HG03175 (cell line): ENCODE measurements around the gene GATAD2A.
A peak's percentile ranks its signal among the peaks of the same experiment; 100 is the strongest.
"Not testable (repeated sequence)": the region's sequence is repeated elsewhere in the genome, so short reads cannot be mapped to it uniquely, and the experiment has no call there.

Experiments used
- ATAC-seq: cut with Tn5 transposase; IDR thresholded peaks from one replicate; pipeline ENCODE4 v1.9.1; 2021; ENCODE audit warnings: mild to moderate bottlenecking, moderate library complexity; ENCODE audit not compliant: unreplicated experiment

GATAD2A gene, protein sequence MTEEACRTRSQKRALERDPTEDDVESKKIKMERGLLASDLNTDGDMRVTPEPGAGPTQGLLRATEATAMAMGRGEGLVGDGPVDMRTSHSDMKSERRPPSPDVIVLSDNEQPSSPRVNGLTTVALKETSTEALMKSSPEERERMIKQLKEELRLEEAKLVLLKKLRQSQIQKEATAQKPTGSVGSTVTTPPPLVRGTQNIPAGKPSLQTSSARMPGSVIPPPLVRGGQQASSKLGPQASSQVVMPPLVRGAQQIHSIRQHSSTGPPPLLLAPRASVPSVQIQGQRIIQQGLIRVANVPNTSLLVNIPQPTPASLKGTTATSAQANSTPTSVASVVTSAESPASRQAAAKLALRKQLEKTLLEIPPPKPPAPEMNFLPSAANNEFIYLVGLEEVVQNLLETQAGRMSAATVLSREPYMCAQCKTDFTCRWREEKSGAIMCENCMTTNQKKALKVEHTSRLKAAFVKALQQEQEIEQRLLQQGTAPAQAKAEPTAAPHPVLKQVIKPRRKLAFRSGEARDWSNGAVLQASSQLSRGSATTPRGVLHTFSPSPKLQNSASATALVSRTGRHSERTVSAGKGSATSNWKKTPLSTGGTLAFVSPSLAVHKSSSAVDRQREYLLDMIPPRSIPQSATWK

DNA sequence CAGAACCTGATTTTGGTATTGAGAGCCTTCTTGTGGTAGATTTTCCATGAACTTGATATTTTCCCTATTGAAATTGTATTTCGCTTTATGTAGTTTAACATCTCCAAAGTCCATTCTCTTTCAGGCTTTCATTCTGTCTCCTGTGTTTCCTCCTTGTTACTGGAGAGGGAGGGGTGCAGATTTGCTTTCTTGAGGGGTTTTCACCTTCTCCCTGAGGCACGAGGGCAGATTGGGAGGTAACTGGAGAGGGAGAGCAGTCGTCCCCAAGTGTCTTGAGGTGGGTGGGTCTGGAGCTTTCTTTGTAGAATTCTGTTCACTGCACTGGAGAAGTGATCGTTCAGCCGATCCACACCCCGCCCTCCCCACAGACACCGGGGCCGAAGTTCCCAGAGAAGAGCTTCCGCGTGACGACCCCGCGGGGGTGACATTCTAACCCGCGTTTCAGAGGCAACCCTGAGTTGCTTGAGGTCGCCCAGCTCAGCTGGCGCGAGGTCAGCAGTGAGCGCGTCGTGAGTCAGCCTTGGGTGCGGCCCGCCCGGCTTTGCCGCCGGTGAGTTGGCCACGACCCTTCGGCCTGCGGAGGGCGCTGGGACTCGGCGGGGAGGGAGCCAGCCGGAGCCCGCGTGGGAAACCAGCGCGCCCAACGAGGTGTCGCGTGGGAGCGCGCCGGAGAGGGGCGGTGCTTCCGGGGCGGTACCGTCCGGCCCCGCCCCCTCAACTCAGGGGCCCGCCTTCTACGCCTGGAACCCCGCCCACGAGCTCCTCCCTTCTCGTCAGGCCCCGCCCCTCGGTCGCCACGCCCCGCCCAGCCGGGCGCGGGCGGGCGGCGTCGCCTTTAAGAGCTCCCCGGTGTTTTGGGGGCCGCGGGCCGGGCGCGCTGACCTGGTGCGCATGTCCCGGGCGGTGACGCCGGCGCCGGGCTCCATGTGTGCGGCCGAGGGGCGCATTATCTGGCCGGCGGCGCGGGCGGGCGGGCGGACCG lies at the start of gene GATAD2A:
Gene GATAD2A (plus strand): TSS at position 797 of the 982 bp plus-strand sequence. CDS start 59,671 bp downstream, outside the sequence.
- ATAC-seq: peak; percentile 69

DNA sequence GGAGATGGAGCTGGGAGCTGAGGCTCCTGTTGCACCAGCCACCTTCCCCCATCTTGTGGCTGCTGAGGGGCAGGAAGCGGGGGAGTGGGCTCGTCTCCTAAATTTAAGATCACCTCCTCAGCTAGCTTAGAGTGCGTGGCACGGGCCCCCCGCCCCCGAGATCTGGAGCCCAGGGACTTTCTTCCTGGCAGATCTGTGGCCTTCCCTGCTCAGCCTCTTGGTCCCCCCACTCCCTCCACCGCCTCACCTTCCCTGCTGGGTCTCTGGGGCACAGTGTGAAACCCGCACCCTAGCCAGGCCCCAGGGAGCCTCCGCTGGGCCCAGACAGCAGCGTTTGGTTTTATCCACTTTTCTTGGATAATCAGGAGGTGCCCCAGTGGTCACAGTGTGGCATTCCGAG lies 49.0 kb upstream of the GATAD2A start:
- no peak for ATAC-seq

GRCh38 chr19:19356901-19357566 lies 48.4 kb upstream of the GATAD2A start:
- ATAC-seq: no peak

DNA sequence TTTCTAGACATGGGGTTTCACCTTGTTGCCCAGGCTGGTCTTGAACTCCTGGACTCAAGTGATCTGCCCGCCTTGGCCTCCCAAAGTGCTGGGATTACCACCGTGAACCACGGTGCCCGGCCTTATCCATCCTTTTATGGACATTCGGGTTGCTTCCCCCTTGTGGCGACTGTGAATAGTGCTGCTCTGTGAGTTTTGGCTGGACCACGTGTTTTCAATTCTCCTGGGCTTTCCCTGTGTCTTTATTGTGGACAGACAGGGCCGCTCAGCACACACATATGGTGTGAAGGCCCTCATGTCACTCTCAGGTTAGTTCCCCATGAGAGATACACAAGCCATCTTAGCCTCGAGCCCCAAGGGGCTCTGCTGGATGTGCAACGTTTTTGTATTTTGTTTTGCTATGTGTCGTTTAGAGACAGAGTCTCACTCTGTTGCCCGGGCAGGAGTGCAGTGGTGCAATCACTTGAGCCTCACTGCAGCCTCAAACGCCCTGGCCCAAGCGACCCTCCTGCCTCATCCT lies 44.3 kb upstream of the GATAD2A start:
- peak; percentile 54 for ATAC-seq

- no peak for ATAC-seq
Observed at GRCh38 chr19:19362075-19362474, 43.4 kb upstream of the GATAD2A start.

DNA sequence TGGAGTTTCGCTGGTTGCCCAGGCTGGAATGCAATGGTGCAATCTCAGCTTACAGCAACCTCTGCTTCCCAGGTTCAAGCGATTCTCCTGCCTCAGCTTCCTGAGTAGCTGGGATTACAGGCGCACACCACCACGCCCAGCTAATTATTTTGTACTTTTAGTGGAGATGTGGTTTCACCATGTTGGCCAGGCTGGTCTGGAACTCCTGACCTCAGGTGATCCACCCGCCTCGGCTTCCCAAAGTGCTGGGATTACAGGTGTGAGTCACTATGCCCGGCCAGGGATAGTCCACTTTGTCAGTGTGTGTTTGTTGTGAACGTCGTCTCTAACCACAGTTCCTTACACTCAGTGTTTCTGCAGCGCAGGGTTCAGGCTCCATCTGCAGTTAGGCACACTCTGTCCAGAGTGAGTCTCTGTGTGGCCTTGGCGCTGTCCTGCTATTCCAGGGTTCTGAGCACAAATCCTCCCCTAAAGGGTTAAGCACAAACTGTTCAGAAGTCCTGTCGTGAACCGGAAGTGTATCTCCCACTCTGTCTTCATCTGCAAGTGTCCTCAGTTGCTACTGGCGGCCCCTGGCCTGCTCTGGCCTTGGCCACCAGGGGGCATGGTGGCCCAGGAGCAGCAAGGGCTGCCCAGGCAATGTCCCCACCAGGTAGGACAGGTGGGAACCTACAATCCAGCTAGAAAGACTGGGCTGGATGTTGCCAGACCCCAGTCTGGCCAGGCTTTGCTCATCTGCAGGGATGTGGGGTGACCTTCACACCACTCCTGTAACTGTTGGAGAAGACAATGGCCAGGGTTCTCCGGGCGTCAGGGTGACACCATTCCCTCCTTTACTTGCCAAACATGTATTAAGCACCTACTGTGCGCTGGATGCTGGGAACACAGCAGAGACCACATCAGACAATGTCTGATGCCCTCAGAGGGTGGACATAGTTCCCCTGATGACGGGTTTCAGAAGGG lies 38.8 kb upstream of the GATAD2A start:
- peak; percentile 63 for ATAC-seq

DNA sequence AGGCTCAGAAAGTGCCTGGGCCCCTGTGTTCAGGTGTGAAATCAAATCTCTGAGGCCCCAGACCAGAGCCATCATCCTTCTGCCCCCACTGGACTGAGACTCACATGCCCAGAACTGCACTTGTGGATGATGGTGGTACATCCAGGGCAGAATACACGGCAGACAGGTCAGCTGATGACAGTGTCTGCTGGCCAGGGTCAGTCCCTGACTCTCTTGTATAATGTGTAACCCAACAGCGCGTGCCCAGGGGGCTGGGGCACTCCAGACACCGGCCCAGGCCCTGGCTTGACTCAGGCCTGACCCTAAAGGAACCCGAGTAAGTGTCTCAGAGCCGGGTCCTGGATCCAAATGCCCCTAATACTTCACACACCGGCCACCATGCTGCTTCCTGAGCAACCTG lies 37.4 kb upstream of the GATAD2A start:
- no peak for ATAC-seq

- no peak for ATAC-seq
Observed at GRCh38 chr19:19371059-19371458, 34.4 kb upstream of the GATAD2A start.

- ATAC-seq: peak; percentile 84
Observed at GRCh38 chr19:19372656-19373416, 32.6 kb upstream of the GATAD2A start.

DNA sequence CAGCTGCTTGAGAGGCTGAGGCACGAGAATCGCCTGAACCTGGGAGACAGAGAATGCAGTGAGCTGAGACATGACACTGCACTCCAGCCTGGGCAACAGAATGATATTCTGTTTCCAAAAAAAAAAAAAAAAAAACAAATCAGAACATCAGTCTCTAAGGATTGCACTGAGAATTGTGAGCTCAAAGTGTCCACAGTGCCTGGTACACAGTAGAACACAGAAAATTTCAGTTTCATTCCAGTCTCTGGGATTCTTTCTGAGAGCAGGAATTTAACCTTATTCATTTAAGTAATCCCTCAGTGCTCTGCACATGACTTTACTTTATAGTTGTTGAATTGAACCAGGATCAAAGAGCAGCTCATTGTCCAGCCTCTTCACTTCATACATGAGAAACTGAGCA lies 25.9 kb upstream of the GATAD2A start:
- no peak for ATAC-seq

DNA sequence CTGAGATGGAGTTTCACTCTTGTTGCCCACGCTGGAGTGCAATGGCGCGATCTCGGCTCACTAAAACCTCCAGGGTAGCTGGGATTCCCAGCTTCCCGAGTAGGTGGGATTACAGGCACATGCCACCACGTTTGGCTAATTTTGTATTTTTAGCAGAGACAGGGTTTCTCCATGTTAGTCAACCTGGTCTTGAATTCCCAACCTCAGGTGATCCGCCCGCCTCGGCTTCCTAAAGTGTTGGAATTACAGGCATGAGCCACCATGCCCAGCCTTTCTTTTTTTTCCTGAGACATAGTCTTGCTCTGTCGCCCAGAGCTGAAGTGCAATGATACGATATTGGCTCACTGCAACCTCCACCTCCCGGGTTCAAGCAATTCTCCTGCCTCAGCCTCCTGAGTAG lies 25.2 kb upstream of the GATAD2A start:
- not testable (repeated sequence) for ATAC-seq

GRCh38 chr19:19381007-19381926 lies 24.2 kb upstream of the GATAD2A start:
- ATAC-seq: no peak

DNA sequence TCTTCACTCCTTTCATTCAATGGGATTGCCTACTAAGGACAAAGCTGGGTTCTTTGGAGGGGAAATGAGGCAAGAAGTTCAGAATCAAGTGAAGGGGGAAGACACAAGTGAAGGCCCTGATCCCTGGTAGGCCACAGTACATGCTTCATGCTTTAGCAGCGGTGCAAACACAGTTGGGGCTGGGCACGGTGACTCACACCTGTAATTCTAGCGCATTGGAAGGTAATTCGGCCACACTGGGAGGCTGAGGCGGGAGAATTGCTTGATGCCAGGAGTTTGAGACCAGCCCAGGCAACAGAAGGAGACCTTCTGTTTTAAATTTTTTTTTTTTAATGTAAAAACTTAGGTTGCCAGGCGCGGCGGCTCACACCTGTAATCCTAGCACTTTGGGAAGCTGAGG lies 23.4 kb upstream of the GATAD2A start:
- no peak for ATAC-seq

DNA sequence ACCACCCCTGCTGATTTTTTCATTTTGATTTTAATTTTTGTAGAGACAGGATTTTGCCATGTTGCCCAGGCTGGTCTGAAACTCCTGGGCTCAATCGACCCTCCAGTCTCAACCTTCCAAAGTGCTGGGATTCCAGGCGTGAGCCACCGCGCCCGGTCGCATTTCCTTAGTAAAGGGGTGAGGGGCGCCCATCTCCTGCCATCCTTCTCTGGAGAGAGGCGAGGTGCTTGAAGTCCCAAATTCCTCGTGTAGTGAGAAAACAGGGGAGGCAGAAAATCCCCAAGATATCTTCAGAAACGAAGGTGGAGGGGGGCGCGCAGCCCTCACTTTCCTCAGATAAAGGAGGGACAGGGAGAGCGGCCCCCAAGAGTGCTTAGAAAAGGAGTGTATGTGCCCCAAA lies 21.0 kb upstream of the GATAD2A start:
- no peak for ATAC-seq

DNA sequence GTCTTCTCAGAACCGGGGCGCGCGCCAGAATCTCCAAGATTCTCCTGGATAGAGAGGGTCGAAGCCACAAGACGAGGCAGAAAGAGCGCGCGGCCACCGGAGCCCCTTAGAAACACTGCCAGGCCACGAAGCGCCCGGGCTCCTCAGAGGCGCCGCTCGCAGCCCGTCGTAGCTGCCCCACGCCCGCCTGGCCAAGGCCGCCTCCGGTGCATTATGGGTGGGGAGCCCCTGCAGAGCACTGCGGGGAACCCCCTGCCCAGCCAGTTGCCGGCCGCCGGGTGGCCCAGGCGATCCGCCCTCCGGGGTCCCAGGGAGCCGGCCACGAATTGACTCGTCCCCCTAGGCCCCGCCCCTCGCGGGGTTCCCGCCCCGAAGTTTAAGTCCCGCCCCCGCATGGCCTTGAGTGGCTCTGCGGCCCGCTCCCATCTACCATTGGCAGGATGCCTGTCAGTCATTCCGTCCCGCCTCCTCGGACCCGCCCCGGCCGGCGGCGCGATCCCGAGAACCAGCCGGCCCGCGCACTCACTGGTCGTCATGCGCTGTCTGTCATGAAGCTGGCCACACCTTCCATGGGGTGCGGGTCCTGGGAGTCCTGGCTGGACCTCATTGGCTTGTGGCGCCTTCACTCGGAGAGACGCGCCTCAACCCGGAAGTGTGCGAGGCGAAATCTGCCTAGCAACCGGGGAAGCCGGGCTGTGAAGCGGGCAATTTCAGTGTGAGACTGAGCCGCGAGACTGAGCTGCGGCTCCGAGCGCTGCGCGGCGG lies 20.2 kb upstream of the GATAD2A start:
- peak; percentile 91 for ATAC-seq
